Mesothelial cell of epicardium (in vitro differentiated cells): Measurements from ENCODE around the gene PCDHB1. TPM values are rescaled to one million over a fixed set of nuclear protein-coding genes. Genes with fewer than 3 reads are reported as not detected.

Experiments
- DNase-seq, 2 experiments: peaks; one replicate each; pipeline ENCODE4 v3.0.0; 2021; ENCODE audit warnings: low spot score in 2 of 2; ENCODE audit not compliant: unreplicated experiment in 2 of 2
- H3K27ac Mint-ChIP-seq: 2 replicates; pipeline ENCODE4 v1.8.0; 2021; ENCODE audit warnings: mixed read lengths
- H3K27me3 Mint-ChIP-seq: 2 replicates; pipeline ENCODE4 v1.8.0; 2021; ENCODE audit warnings: low read depth, mixed read lengths
- H3K36me3 Mint-ChIP-seq: 2 replicates; pipeline ENCODE4 v1.8.0; 2021; ENCODE audit warnings: mixed read lengths
- H3K4me1 Mint-ChIP-seq: 2 replicates; pipeline ENCODE4 v1.8.0; 2021; ENCODE audit warnings: mixed read lengths
- H3K4me3 Mint-ChIP-seq: 2 replicates; pipeline ENCODE4 v1.8.0; 2021; ENCODE audit warnings: mild to moderate bottlenecking, moderate library complexity, mixed read lengths
- H3K9me3 Mint-ChIP-seq: 2 replicates; pipeline ENCODE4 v1.8.0; 2021; ENCODE audit warnings: mixed read lengths
- total RNA-seq: library from RNA; stranded (reverse); gene quantifications from 3 replicates; pipeline ENCODE4 v1.2.1, GENCODE V29; 2021
- TF ChIP-seq, protein P1 (sequence below): fragments of 200-600 bp; sonication (generic); IDR thresholded peaks from one replicate; pipeline ENCODE4 v1.5.0; 2021; ENCODE audit warnings: antibody characterized with exemption; ENCODE audit not compliant: unreplicated experiment

Gene PCDHB1
- total RNA-seq, 1 donor from 2014 or later, result 0.16 TPM

DNA sequence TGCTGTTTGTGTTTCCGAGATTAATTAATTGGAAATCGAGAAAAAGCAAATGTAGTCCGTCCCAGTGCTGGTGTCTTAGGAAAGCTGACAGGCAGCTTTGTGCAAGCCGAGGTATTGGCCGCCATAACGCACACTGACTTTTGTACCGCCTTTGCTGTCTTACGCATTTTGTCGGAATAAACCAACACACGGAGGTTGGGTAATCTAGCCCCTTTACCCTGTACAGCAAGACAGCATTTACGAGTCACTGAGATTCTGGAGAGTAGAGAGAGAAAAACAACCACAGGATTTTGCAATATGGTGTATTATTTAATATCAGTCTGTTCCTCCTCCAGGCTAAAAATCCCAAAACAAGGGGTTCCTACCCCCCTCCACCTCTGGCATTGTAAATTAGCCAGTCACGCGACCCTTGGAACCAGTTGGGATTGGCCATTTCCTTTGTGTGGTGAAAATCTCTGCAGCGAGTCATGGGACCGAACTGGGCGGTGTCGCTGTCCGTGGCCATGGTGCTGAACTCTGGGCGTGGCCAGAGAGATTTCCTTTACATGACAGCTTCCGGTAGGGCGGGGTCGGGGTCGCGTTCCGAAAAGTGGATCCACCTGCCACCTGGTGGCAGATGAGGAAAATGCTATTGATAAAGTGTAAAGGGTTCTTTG lies 10.3 kb upstream of the PCDHB1 start:
- H3K4me3 Mint-ChIP-seq, result no peak overlapping the region
- no peak overlapping the region for H3K27ac Mint-ChIP-seq
- H3K27me3 Mint-ChIP-seq, result peaks cover 25% of the 10 kb centered on the region
- no peaks in the 10 kb centered on the region for H3K9me3 Mint-ChIP-seq
- TF ChIP-seq, protein P1, sequence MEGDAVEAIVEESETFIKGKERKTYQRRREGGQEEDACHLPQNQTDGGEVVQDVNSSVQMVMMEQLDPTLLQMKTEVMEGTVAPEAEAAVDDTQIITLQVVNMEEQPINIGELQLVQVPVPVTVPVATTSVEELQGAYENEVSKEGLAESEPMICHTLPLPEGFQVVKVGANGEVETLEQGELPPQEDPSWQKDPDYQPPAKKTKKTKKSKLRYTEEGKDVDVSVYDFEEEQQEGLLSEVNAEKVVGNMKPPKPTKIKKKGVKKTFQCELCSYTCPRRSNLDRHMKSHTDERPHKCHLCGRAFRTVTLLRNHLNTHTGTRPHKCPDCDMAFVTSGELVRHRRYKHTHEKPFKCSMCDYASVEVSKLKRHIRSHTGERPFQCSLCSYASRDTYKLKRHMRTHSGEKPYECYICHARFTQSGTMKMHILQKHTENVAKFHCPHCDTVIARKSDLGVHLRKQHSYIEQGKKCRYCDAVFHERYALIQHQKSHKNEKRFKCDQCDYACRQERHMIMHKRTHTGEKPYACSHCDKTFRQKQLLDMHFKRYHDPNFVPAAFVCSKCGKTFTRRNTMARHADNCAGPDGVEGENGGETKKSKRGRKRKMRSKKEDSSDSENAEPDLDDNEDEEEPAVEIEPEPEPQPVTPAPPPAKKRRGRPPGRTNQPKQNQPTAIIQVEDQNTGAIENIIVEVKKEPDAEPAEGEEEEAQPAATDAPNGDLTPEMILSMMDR, result peak; percentile 99
- H3K36me3 Mint-ChIP-seq, result no peaks in the 10 kb centered on the region
- peaks cover 17% of the 10 kb centered on the region for H3K4me1 Mint-ChIP-seq
- peak; percentile 95 to 100 for DNase-seq

DNA sequence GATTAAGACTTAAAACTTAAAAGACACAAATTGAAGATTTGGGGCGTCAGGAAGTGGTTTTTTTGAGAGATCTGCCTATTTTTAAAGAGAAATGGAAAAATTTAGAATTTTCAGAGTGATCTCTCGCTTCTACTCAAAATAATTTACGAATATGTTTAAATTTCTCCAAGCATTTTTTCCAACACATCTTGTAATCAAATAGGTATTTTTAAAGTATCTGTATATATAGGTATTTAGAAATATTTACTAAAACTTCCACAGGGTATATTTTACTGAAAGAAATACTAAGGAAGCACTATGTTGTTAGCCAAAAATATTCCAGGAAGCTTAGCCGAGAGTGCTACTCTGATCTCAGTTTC lies 9.8 kb upstream of the PCDHB1 start:
- Mint-ChIP-seq H3K36me3 (no peaks in the 10 kb centered on the region), H3K4me3 (no peak overlapping the region), H3K9me3 (no peaks in the 10 kb centered on the region), H3K27ac (no peak overlapping the region), H3K27me3 (peaks cover 29% of the 10 kb centered on the region), H3K4me1 (peaks cover 17% of the 10 kb centered on the region)
- TF ChIP-seq, protein P1, result peak; percentile 52
- DNase-seq, result no peak

DNA sequence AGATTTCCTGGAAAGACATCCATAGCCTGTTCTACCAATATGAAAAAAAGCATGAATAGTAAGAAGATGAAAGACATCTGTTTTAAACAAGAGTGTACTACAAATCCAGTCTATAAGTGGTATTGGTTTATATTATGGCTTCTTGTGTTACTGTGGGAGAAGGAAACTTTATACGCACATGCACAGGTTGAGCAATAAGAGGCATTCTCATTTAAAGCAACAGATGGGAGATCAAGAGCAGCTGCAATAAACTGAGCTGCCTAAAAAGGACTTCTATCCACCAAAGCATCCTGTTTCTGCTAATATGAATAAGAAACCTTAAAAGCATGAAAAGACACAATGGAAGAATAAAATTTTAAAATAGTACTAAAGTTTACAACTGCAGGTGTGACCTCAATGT lies 8.6 kb upstream of the PCDHB1 start:
- no peak for DNase-seq
- Mint-ChIP-seq H3K9me3 (no peaks in the 10 kb centered on the region), H3K36me3 (no peaks in the 10 kb centered on the region), H3K4me1 (peaks cover 17% of the 10 kb centered on the region), H3K27me3 (peaks cover 39% of the 10 kb centered on the region), H3K4me3 (no peak overlapping the region), H3K27ac (no peak overlapping the region)
- TF ChIP-seq, protein P1, result no peak

DNA sequence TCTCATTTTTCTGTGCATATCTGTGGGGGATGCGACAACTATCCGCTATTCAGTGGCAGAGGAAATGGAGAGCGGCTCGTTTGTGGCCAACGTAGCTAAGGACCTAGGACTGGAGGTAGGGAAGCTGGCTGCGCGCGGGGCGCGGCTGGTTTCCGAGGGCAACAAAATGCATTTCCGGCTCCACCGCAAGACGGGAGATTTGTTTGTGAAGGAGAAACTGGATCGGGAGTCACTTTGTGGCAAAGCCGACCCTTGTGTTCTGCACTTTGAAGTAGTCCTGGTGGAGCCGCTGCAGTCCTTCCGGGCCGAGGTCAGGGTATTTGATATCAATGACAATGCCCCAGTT lies 320 bp downstream of the PCDHB1 start:
- TF ChIP-seq, protein P1, result no peak
- no peaks in the 10 kb centered on the region for H3K36me3 Mint-ChIP-seq
- peaks cover 55% of the 10 kb centered on the region for H3K27me3 Mint-ChIP-seq
- peaks cover 8% of the 10 kb centered on the region for H3K4me1 Mint-ChIP-seq
- H3K4me3 Mint-ChIP-seq, result peak overlapping the region; percentile 83
- DNase-seq, result no peak
- H3K27ac Mint-ChIP-seq, result peak overlapping the region; percentile 8
- no peaks in the 10 kb centered on the region for H3K9me3 Mint-ChIP-seq

DNA sequence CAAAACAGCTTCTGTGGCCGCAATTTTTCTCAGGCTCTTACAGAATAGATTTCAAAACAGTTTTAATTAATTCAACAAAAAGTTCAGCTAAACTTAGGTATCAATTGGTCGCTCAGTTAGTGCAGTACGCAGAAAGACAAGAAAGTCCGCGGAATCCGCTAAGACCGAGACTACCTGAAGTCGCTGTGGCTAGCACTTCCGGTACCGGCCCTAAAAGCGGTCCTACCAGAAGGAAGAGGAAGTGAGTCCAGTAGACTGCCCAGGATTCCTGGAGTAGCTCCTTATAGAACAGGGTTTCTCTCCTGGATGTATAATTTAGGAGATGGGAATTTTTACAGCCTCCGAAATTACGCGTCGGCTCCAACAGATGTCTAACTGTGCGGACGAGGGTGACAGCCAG lies 26.7 kb downstream of the PCDHB1 start:
- Mint-ChIP-seq H3K27me3 (peaks cover 5% of the 10 kb centered on the region), H3K4me1 (peaks cover 9% of the 10 kb centered on the region), H3K27ac (no peak overlapping the region), H3K9me3 (peaks cover 6% of the 10 kb centered on the region), H3K4me3 (no peak overlapping the region), H3K36me3 (no peaks in the 10 kb centered on the region)
- no peak for DNase-seq
- TF ChIP-seq, protein P1, result no peak

DNA sequence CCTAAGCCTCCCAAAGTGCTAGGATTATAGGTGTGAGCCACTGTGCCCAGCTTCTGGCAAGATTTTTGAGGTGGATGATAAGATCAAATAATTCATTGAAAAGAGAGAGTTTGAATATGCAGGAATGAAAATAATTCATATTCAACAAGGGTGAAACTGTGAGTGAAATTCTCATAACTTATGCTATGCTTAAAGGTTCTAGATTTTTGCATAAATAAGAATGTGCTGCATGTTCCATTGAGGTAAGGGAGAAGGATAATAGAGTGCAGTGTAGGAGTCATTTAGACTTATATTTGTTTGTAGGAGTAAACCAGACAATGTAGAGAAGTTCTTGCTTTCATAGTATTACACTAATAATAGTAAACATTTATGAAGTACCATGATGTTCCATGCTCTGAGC lies 31.1 kb downstream of the PCDHB1 start:
- H3K9me3 Mint-ChIP-seq, result peaks cover 12% of the 10 kb centered on the region
- H3K27me3 Mint-ChIP-seq, result peaks cover 6% of the 10 kb centered on the region
- DNase-seq, result no peak
- no peak overlapping the region for H3K4me3 Mint-ChIP-seq
- TF ChIP-seq, protein P1, result no peak
- peaks cover 5% of the 10 kb centered on the region for H3K36me3 Mint-ChIP-seq
- H3K27ac Mint-ChIP-seq, result no peak overlapping the region
- H3K4me1 Mint-ChIP-seq, result no peaks in the 10 kb centered on the region
